GM19328 (cell line): ENCODE results near the gene BUD23.
"Not testable (repeated sequence)": the region's sequence is repeated elsewhere in the genome, so short reads cannot be mapped to it uniquely, and the experiment has no call there.

Experiments
- ATAC-seq: cut with Tn5 transposase; IDR thresholded peaks from one replicate; pipeline ENCODE4 v1.9.1; 2021; ENCODE audit warnings: mild to moderate bottlenecking, moderate library complexity; ENCODE audit not compliant: unreplicated experiment

Gene BUD23

GRCh38 chr7:73668103-73668885, 15.1 kb upstream of the BUD23 start:
- peak; percentile 12 for ATAC-seq

GRCh38 chr7:73668886-73669230, 14.5 kb upstream of the BUD23 start:
- no peak for ATAC-seq

GRCh38 chr7:73669288-73669701, 14.1 kb upstream of the BUD23 start:
- no peak for ATAC-seq

GRCh38 chr7:73669858-73670385, 13.5 kb upstream of the BUD23 start:
- ATAC-seq: no peak

GRCh38 chr7:73671322-73671661, 12.1 kb upstream of the BUD23 start:
- ATAC-seq: no peak

- ATAC-seq: no peak
Measured at GRCh38 chr7:73671857-73672445, 11.4 kb upstream of the BUD23 start.

- no peak for ATAC-seq
Measured at GRCh38 chr7:73674468-73675124, 8.8 kb upstream of the BUD23 start.

- not testable (repeated sequence) for ATAC-seq
Measured at GRCh38 chr7:73676062-73676461, 7.3 kb upstream of the BUD23 start.

- no peak for ATAC-seq
Measured at GRCh38 chr7:73678862-73679261, 4.5 kb upstream of the BUD23 start.

- no peak for ATAC-seq
Measured at GRCh38 chr7:73679709-73680108, 3.7 kb upstream of the BUD23 start.

GRCh38 chr7:73680501-73680900, 2.9 kb upstream of the BUD23 start:
- ATAC-seq: no peak

- no peak for ATAC-seq
Measured at GRCh38 chr7:73681031-73681430, 2.4 kb upstream of the BUD23 start.

- peak; percentile 5 for ATAC-seq
Measured at GRCh38 chr7:73682745-73683055, 697 bp upstream of the BUD23 start.

- ATAC-seq: peak; percentile 3
Measured at GRCh38 chr7:73683788-73684693, 644 bp downstream of the BUD23 start.

- ATAC-seq: no peak
Measured at GRCh38 chr7:73685311-73685710, 1.9 kb downstream of the BUD23 start.

- no peak for ATAC-seq
Measured at GRCh38 chr7:73688288-73688687, 4.9 kb downstream of the BUD23 start.

GRCh38 chr7:73690646-73691045, 7.2 kb downstream of the BUD23 start:
- no peak for ATAC-seq

- ATAC-seq: no peak
Measured at GRCh38 chr7:73696372-73696771, 13.0 kb downstream of the BUD23 start.

GRCh38 chr7:73698410-73698809, 15.0 kb downstream of the BUD23 start:
- no peak for ATAC-seq

GRCh38 chr7:73699370-73700068, 16.1 kb downstream of the BUD23 start:
- no peak for ATAC-seq

- no peak for ATAC-seq
Measured at GRCh38 chr7:73700069-73700423, 16.6 kb downstream of the BUD23 start.
